HG02588 (cell line): ENCODE measurements around the gene MARCOL.
"Not testable (repeated sequence)": the region's sequence is repeated elsewhere in the genome, so short reads cannot be mapped to it uniquely, and the experiment has no call there.

Experiments used
- ATAC-seq: cut with Tn5 transposase; IDR thresholded peaks from one replicate; pipeline ENCODE4 v1.9.1; 2021; ENCODE audit warnings: mild to moderate bottlenecking, moderate library complexity; ENCODE audit not compliant: unreplicated experiment

Gene MARCOL

GRCh38 chr5:148261221-148261620 lies 22.9 kb downstream of the MARCOL start:
- ATAC-seq: no peak

GRCh38 chr5:148267962-148268361 lies 29.6 kb downstream of the MARCOL start:
- ATAC-seq: no peak

- ATAC-seq: no peak
These were observed 30.2 kb downstream of the MARCOL start, which contains the start of gene SPINK13 for GRCh38 chr5:148268566-148268965. Gene SPINK13 (plus strand): TSS chr5:148268794. CDS start chr5:148270073, 1,279 bp downstream.

GRCh38 chr5:148275129-148275528 lies 36.8 kb downstream of the MARCOL start:
- ATAC-seq: not testable (repeated sequence)

- ATAC-seq: peak; percentile 29
These were observed 42.6 kb downstream of the MARCOL start for GRCh38 chr5:148280893-148281292.

- ATAC-seq: peak; percentile 67
These were observed 43.0 kb downstream of the MARCOL start for GRCh38 chr5:148281336-148281735.

GRCh38 chr5:148290271-148291195 lies 52.2 kb downstream of the MARCOL start:
- ATAC-seq: no peak
